NCI-H2107 (cell line): Measurements from ENCODE around the gene GHRHR.

Experiments
- DNase-seq: peaks from one replicate; lab custom pipeline; 2025; lab: John Stamatoyannopoulos, UW

The GHRHR gene

GRCh38 chr7:30928254-30928872 is 35.4 kb upstream of the GHRHR start:
- DNase-seq, result no peak

- DNase-seq, result no peak
These were observed 34.1 kb upstream of the GHRHR start for GRCh38 chr7:30929686-30930085.

GRCh38 chr7:30930621-30931020 is 33.1 kb upstream of the GHRHR start:
- DNase-seq, result no peak

GRCh38 chr7:30931161-30931928 is 32.4 kb upstream of the GHRHR start:
- DNase-seq, result no peak

- DNase-seq, result no peak
These were observed 31.7 kb upstream of the GHRHR start for GRCh38 chr7:30931929-30932540.

GRCh38 chr7:30932562-30932961 is 31.2 kb upstream of the GHRHR start:
- no peak for DNase-seq

GRCh38 chr7:30933124-30933974 is 30.4 kb upstream of the GHRHR start:
- no peak for DNase-seq

GRCh38 chr7:30934225-30934624 is 29.5 kb upstream of the GHRHR start:
- no peak for DNase-seq

GRCh38 chr7:30934732-30935568 is 28.8 kb upstream of the GHRHR start:
- DNase-seq, result no peak

GRCh38 chr7:30935569-30935877 is 28.2 kb upstream of the GHRHR start:
- no peak for DNase-seq

GRCh38 chr7:30936650-30937245 is 27.0 kb upstream of the GHRHR start:
- DNase-seq, result no peak

GRCh38 chr7:30937416-30937815 is 26.3 kb upstream of the GHRHR start:
- DNase-seq, result no peak

- peak; percentile 75 for DNase-seq
These were observed 25.1 kb upstream of the GHRHR start for GRCh38 chr7:30938435-30939316.

GRCh38 chr7:30941582-30942323 is 22.0 kb upstream of the GHRHR start:
- no peak for DNase-seq

- DNase-seq, result no peak
These were observed 13.6 kb upstream of the GHRHR start for GRCh38 chr7:30950197-30950596.

GRCh38 chr7:30954914-30955313 is 8.8 kb upstream of the GHRHR start:
- DNase-seq, result no peak

GRCh38 chr7:30956704-30957103 is 7.0 kb upstream of the GHRHR start:
- DNase-seq, result no peak

- DNase-seq, result no peak
These were observed 1.6 kb downstream of the GHRHR start for GRCh38 chr7:30965372-30965771.

- DNase-seq, result no peak
These were observed 2.1 kb downstream of the GHRHR start for GRCh38 chr7:30965883-30966282.

GRCh38 chr7:30968294-30968693 is 4.5 kb downstream of the GHRHR start:
- no peak for DNase-seq
